ENCODE results near the gene SMARCD3. TPM values are rescaled to one million over a fixed set of nuclear protein-coding genes. Genes with fewer than 3 reads are reported as not detected.

The SMARCD3 gene
- total and polyA plus RNA-seq, 9 of the 15 experiments (the other 6 are each of a cell fraction or from before 2014, with no cell fraction given) = 0.43 to 3.6 (median 2.6) TPM

- TF ChIP-seq ETS2 (tag; IDR thresholded peaks at IDR 0.05; ENCODE audit: borderline replicate concordance, poor library complexity, severe bottlenecking) = no peak
- TF ChIP-seq MTA3 (IDR thresholded peaks at IDR 0.05; ENCODE audit: borderline replicate concordance) = no peak
- no peak for TF ChIP-seq E2F8 (IDR thresholded peaks at IDR 0.05; ENCODE audit: low read depth, partially characterized antibody)
- TF ChIP-seq ZNF583 (CRISPR knock-in tag; IDR thresholded peaks at IDR 0.05) = no peak
- TF ChIP-seq GTF2B (IDR thresholded peaks at IDR 0.05; ENCODE audit: extremely low read depth, insufficient read length) = no peak
- no peak for TF ChIP-seq HMGXB4 (CRISPR knock-in tag; IDR thresholded peaks at IDR 0.05)
- peak; percentile 97 for TF ChIP-seq BHLHE40 (IDR thresholded peaks at IDR 0.05; ENCODE audit: low read length)
- no peak for TF ChIP-seq ZBTB33 (CRISPR knock-in tag; IDR thresholded peaks at IDR 0.05)
- no peak for TF ChIP-seq SMAD2 (IDR thresholded peaks at IDR 0.05; ENCODE audit: low read depth, low read length)
- TF ChIP-seq XRCC4 (IDR thresholded peaks at IDR 0.05; ENCODE audit: extremely low read depth, insufficient read depth, insufficient read length) = no peak
- no peak for TF ChIP-seq CTCF (IDR thresholded peaks at IDR 0.05 in 2 of 3, conservative IDR thresholded peaks at IDR 0.05 in 1 of 3; ENCODE audit: insufficient read depth in 2 of 3, low read depth in 1 of 3, low read length in 3 of 3)
- TF ChIP-seq FOXP1 (CRISPR knock-in tag; IDR thresholded peaks at IDR 0.05) = no peak
- peak; percentile 71; the same call in 1 of the 2 replicates for TF ChIP-seq SMARCE1 (IDR thresholded peaks at IDR 0.05)
- no peak for TF ChIP-seq ESRRB (CRISPR knock-in tag; IDR thresholded peaks at IDR 0.05; ENCODE audit: borderline replicate concordance)
- no peak for TF ChIP-seq ZBED1 (IDR thresholded peaks at IDR 0.05)
- TF ChIP-seq DEAF1 (CRISPR knock-in tag; IDR thresholded peaks at IDR 0.05) = no peak
- no peak for TF ChIP-seq MIER1 (IDR thresholded peaks at IDR 0.05; ENCODE audit: low read depth)
- no peak for TF ChIP-seq MYNN (IDR thresholded peaks at IDR 0.05)
- TF ChIP-seq MYNN (CRISPR knock-in tag; IDR thresholded peaks at IDR 0.05) = no peak
These were observed 41.6 kb downstream of the SMARCD3 start (continued) for GRCh38 chr7:151206914-151207313.

Measured in K562 (cell line).